Mammary epithelial cell (primary cell): ENCODE measurements around the gene CRISP1.

Experiments
- EZH2 ChIP-seq: IDR thresholded peaks from 2 replicates; pipeline ENCODE4 v1.6.1; 2012; ENCODE audit warnings: low read length, inconsistent platforms, borderline replicate concordance
- TF ChIP-seq, protein P1 (sequence below), 2 donors: IDR thresholded peaks in 1 of 2; conservative IDR thresholded peaks in 1 of 2; 2 replicates each; pipeline ENCODE4 v1.5.1; 2011 to 2012; ENCODE audit warnings: inconsistent platforms in 2 of 2, low read length in 2 of 2, mild to moderate bottlenecking in 2 of 2, control low read depth in 1 of 2, low read depth in 1 of 2; ENCODE audit not compliant: insufficient read depth in 1 of 2; ENCODE audit errors: extremely low read depth in 1 of 2

GRCh38 chr6:49856282-49856681 lies 10.1 kb downstream of the CRISP1 start:
- TF ChIP-seq, protein P1, sequence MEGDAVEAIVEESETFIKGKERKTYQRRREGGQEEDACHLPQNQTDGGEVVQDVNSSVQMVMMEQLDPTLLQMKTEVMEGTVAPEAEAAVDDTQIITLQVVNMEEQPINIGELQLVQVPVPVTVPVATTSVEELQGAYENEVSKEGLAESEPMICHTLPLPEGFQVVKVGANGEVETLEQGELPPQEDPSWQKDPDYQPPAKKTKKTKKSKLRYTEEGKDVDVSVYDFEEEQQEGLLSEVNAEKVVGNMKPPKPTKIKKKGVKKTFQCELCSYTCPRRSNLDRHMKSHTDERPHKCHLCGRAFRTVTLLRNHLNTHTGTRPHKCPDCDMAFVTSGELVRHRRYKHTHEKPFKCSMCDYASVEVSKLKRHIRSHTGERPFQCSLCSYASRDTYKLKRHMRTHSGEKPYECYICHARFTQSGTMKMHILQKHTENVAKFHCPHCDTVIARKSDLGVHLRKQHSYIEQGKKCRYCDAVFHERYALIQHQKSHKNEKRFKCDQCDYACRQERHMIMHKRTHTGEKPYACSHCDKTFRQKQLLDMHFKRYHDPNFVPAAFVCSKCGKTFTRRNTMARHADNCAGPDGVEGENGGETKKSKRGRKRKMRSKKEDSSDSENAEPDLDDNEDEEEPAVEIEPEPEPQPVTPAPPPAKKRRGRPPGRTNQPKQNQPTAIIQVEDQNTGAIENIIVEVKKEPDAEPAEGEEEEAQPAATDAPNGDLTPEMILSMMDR (conservative IDR thresholded peaks at IDR 0.05 in 1 of 2, IDR thresholded peaks at IDR 0.05 in 1 of 2; ENCODE audit: extremely low read depth in 1 of 2, insufficient read depth in 1 of 2, low read depth in 1 of 2, low read length in 2 of 2), result no peak
- no peak for TF ChIP-seq EZH2
